GM23248 (cell line): ENCODE data around the gene GAREM1.

Source experiments
- EZH2 ChIP-seq: fragments of 200-600 bp; sonication (generic); IDR thresholded peaks from 2 replicates; pipeline ENCODE4 v1.6.1; 2018; ENCODE audit warnings: antibody characterized with exemption, mild to moderate bottlenecking; ENCODE audit not compliant: insufficient read depth, poor library complexity, severe bottlenecking
- EZH2phosphoT487 ChIP-seq: fragments of 200-600 bp; sonication (generic); IDR thresholded peaks from 2 replicates; pipeline ENCODE4 v1.6.1; 2018; ENCODE audit warnings: antibody characterized with exemption, moderate library complexity, mild to moderate bottlenecking, low read depth; ENCODE audit not compliant: insufficient read depth

DNA sequence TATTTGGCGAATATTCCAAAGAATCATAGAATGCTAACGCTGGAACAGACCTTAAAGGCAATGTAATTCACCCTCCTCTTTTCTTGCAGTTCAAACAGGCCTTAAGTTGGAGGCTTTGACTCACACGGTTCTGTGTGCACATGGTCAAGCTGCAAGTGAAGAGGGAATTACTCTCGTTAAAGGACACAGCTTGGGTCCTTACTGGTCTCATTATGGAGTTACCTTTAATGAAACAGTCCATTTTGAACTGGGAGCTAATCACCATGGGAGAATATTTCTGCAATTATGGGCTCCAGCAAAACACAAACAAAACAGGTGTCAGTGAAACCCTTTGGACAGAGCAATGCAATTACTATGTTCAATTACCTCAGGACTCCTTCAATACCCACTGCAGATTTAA is 135.5 kb downstream of the GAREM1 start:
- TF ChIP-seq EZH2 (no peak), EZH2phosphoT487 (no peak)
